ENCODE results near the gene SYNGAP1.

- TF ChIP-seq EP300 (IDR thresholded peaks at IDR 0.05) (no peak), POLR2A (IDR thresholded peaks at IDR 0.05) (no peak)
Measured at GRCh38 chr6:33458676-33459075, 38.8 kb downstream of the SYNGAP1 start.
